ENCODE results near the gene METTL15.
"Not testable (repeated sequence)": the region's sequence is repeated elsewhere in the genome, so short reads cannot be mapped to it uniquely, and the experiment has no call there.

The METTL15 gene

DNA sequence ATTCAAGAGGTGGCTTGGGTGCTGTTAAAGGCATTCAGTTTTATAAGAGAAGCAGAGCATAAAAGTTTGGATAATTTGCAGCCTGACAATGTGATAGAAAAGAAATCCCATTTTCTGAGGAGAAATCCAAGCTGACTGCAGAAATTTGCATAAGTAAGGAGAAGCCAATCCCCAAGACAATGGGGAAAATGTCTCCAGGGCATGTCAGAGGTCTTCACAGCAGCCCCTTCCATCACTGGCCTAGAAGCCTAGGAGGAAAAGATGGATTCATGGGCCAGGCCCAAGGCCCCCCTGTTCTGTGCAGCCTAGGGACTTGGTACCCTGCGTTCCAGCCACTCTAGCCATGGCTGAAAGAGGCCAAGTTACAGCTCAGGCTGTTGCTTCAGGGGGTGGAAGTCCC, 207.3 kb downstream of the METTL15 start:
- FAIRE-seq: no peak

GRCh38 chr11:28318871-28319270, 210.7 kb downstream of the METTL15 start:
- no peak for FAIRE-seq

DNA sequence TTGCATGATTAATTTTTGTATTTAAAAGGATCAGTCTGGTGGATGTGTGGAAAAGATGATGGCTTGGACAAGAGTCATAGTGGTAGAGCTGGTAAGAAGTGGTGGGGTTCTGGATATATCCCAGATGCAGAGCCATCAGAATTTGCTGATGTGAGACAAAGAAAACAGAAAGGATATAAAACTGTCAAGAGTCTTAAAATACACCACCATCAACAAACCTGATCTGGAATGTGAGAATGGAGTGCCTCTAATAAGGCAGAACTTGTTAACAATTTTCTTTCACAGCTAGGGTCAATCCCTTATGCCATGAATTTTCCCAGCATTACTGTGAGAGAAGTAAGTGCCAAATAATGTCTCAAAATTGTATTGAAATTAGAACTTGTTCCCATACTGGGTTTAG, 215.4 kb downstream of the METTL15 start:
- FAIRE-seq: no peak

- FAIRE-seq: not testable (repeated sequence)
Measured at GRCh38 chr11:28332393-28332792, 224.2 kb downstream of the METTL15 start.

GRCh38 chr11:28337701-28338100, 229.5 kb downstream of the METTL15 start:
- no peak for FAIRE-seq

DNA sequence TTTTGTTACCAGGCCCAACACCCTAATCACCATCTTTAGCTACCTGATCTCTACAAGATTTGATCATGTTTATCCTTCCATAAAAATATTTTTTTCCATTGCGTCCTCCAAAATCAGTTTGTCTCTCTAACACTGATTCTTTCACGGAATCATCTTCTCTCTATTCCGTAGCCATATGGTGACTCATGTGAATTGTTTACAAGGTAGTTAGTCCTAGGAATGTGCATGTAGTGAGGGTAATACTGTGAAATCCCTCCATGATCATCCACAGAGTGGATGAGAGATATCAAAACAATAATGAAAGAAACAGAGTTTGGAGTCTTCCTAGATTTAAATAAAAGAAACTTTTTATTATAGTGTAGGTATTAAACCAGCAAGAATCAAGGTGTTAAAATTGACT, 230.2 kb downstream of the METTL15 start:
- no peak for FAIRE-seq

DNA sequence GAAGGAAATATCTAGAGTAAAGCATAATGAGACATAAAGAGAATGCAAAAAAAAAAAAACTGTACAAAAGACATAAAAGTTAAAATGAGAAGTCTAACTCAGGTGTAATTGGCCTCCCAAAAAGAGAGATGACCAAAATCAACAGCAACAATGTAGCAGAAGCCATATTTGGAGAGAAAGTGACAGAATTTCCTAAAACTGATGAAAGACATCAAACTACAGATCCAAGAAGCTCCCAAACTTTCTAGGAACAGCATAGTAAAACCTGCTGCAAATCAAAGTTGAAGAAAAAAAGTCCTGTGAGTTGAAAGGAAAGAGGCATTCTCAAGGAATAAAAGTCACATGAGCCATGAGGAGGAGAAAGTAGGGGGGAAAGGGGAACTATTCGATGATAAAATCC, 231.3 kb downstream of the METTL15 start:
- no peak for FAIRE-seq

DNA sequence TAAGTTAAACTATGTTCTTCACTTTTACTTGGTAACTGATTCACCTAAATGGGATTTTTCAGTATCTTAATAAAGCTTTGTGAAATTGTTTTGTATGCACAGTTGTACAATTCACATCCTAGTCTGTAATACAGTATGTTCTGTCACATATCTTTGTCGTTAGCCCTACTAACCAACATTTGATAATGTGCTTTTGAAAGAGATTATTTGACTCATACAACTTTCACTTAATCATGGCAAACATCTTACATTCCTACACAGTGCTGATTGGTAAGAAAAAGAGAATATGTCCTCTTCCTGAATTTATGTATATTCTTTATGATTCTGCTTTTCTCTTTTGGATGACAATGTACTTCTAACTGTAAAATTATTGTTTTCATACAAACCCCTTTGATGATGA, 234.5 kb downstream of the METTL15 start:
- no peak for FAIRE-seq

DNA sequence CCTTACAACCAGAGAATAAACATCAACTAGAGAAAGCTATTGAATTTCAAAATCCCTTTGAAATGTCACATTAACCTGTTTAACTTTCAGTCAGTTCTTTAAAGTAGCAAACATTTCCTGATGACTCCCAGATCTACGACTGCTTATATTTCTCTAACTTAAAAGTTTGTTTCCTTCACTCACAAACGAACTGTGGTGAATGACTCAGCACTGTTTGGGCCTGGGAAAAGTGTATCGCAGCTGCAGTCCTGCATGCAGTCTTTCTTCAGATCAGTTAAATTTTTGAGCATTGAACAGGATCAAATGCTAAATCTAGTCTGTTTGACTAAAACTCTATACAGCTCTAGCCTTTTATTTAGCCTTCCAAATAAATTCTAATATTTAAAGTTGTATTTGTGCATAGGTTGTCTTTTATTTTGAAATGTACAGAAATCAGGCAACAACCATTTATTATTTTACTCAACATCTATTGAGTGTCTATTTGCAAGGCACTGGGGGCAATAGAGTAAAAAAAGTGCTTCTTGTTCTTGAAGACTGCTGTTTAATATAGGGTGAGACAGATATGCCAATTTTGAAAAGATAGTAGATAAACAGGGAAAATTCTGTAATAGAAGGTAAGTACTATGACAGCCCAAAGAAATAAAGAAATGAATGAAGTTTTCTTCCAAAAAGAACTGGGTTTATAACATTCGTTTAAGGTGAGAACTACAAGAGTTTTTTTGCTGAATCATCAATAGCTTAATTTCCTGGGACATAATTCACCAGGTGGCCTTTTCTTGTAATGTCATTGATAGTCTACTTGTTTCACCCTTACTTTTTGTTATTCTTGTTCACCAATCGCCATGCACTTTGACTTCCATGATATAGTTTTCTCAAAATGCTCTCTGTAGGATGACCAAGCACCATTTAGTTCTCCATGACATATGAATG, 235.4 kb downstream of the METTL15 start:
- no peak for FAIRE-seq

GRCh38 chr11:28346209-28346608, 238.0 kb downstream of the METTL15 start:
- no peak for FAIRE-seq

DNA sequence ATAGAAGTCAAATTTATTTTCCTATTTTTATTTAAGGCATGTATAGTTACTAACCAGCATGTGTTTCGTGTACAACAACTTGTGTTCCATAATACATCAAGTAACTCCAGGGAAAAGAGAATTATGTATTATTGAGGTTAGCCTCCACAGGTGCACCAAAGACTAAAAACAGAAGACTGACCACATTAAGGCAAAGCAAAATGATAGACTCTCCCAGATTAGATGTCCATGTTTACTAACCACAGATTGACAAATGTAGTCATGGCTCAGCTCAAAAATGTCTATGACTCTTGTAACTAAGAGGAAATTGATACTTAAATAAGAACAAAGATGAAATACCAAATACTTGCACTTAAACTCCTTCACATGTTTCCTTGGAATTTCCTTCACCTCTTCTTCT, 238.5 kb downstream of the METTL15 start:
- FAIRE-seq: no peak

DNA sequence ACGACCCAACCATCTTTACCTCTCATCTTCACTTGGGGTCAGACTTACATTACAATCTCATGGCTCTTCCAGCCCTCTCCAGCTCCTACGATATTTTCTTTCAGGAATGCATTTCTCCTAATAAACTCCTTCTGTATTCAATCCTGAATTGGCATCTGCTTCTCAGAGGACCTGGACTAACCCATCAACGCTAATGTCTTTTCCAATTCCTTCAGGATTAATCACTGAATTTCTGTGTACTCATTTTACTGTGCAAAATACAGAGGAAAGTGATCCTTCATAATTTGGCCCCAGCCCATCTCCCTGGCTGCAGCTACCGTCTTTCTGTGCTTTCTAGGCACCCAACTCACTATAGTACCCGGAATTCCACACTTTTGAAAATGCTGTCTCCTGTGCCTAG, 239.2 kb downstream of the METTL15 start:
- no peak for FAIRE-seq

GRCh38 chr11:28350216-28350615, 242.0 kb downstream of the METTL15 start:
- no peak for FAIRE-seq

DNA sequence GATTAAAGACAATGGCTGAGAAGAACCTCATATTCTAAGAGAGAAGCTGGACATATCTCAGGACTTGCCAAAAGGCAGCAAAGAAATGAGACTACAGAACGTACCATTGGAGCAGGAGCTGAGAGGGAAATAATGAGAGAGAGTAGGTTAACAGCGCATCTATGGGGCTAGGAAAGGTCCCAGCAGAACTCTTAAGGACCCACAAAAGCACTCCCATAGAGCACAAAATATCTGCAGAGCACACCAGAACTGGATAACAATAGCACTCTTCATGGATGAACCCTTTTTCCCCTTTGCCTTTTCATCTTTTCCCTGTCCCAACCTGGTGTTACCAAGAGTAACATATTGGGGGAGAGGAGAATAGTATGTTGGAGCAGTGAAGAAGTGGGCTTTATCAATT, 245.8 kb downstream of the METTL15 start:
- no peak for FAIRE-seq

GRCh38 chr11:28366549-28367346, 258.6 kb downstream of the METTL15 start:
- no peak for FAIRE-seq

DNA sequence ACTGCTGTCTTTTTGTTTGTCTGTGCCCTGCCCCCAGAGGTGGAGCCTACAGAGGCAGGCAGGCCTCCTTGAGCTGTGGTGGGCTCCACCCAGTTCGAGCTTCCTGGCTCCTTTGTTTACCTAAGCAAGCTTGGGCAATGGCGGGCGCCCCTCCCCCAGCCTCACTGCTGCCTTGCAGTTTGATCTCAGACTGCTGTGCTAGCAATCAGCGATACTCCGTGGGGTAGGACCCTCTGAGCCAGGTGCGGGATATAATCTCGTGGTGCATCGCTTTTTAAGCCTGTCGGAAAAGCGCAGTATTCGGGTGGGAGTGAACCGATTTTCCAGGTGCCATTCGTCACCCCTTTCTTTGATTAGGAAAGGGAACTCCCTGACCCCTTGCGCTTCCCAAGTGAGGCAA, 269.9 kb downstream of the METTL15 start:
- not testable (repeated sequence) for FAIRE-seq

Measured in colon (tissue), 2 donors.